DOHH2 (cell line): ENCODE measurements around the gene TRIM10.

ENCODE experiments used
- H3F3A ChIP-seq: fragments of 200-600 bp; sonication (generic), shearing (Covaris generic); 2 replicates; pipeline ENCODE4 v1.6.0; 2016; ENCODE audit warnings: antibody characterized with exemption, mild to moderate bottlenecking; ENCODE audit not compliant: control insufficient read depth, insufficient read depth
- H3K27ac ChIP-seq: fragments of 200-600 bp; sonication (generic); 2 replicates; pipeline ENCODE4 v1.5.1; 2014; ENCODE audit warnings: low read depth, mild to moderate bottlenecking, low read length, moderate library complexity
- H3K27me3 ChIP-seq: fragments of 200-600 bp; sonication (generic); 2 replicates; pipeline ENCODE4 v1.6.1; 2014; ENCODE audit warnings: mild to moderate bottlenecking, low read length, mixed read lengths; ENCODE audit not compliant: control insufficient read depth
- H3K36me3 ChIP-seq: fragments of 200-600 bp; sonication (generic); 2 replicates; pipeline ENCODE4 v1.6.1; 2014; ENCODE audit warnings: mild to moderate bottlenecking, low read length, moderate library complexity, mixed read lengths; ENCODE audit not compliant: control insufficient read depth
- H3K4me1 ChIP-seq: fragments of 200-600 bp; sonication (generic); 2 replicates; pipeline ENCODE4 v1.6.1; 2014; ENCODE audit warnings: mild to moderate bottlenecking, low read length, mixed read lengths; ENCODE audit not compliant: control insufficient read depth
- H3K4me2 ChIP-seq: fragments of 200-600 bp; sonication (generic); 2 replicates; pipeline ENCODE4 v1.6.0; 2014; ENCODE audit warnings: mild to moderate bottlenecking, low read length, moderate library complexity
- H3K4me3 ChIP-seq: fragments of 200-600 bp; sonication (generic); 2 replicates; pipeline ENCODE4 v1.5.1; 2014; ENCODE audit warnings: mild to moderate bottlenecking, low read length, mixed read lengths
- H3K79me2 ChIP-seq: fragments of 200-600 bp; sonication (generic); 2 replicates; pipeline ENCODE4 v1.6.1; 2014; ENCODE audit warnings: mild to moderate bottlenecking, low read length, mixed read lengths; ENCODE audit not compliant: control insufficient read depth
- H3K9me2 ChIP-seq: fragments of 200-600 bp; sonication (generic); replicated peaks from 2 replicates; pipeline ENCODE4 v1.6.1; 2014; ENCODE audit warnings: mild to moderate bottlenecking, low read length, mixed read lengths; ENCODE audit not compliant: control insufficient read depth
- H3K9me3 ChIP-seq: fragments of 200-600 bp; sonication (generic); 2 replicates; pipeline ENCODE4 v1.6.1; 2014; ENCODE audit warnings: antibody characterized with exemption, low read length, mixed read lengths; ENCODE audit not compliant: control insufficient read depth, insufficient read depth
- H4K20me1 ChIP-seq: fragments of 200-600 bp; sonication (generic); 2 replicates; pipeline ENCODE4 v1.6.0; 2014; ENCODE audit warnings: low read depth, mild to moderate bottlenecking, antibody characterized with exemption, low read length, moderate library complexity; ENCODE audit not compliant: control insufficient read depth, insufficient read depth
- EZH2phosphoT487 ChIP-seq: fragments of 200-600 bp; sonication (generic); IDR thresholded peaks from 2 replicates; pipeline ENCODE4 v1.6.1; 2017; ENCODE audit warnings: borderline replicate concordance, mild to moderate bottlenecking, antibody characterized with exemption, low read length, moderate library complexity, mixed read lengths
- TF ChIP-seq, protein P1 (sequence below): fragments of 200-600 bp; sonication (generic); IDR thresholded peaks from one replicate; pipeline ENCODE4 v1.5.1; 2014; ENCODE audit warnings: antibody characterized with exemption, mild to moderate bottlenecking, low read depth, low read length; ENCODE audit not compliant: poor library complexity, severe bottlenecking

The TRIM10 gene

DNA sequence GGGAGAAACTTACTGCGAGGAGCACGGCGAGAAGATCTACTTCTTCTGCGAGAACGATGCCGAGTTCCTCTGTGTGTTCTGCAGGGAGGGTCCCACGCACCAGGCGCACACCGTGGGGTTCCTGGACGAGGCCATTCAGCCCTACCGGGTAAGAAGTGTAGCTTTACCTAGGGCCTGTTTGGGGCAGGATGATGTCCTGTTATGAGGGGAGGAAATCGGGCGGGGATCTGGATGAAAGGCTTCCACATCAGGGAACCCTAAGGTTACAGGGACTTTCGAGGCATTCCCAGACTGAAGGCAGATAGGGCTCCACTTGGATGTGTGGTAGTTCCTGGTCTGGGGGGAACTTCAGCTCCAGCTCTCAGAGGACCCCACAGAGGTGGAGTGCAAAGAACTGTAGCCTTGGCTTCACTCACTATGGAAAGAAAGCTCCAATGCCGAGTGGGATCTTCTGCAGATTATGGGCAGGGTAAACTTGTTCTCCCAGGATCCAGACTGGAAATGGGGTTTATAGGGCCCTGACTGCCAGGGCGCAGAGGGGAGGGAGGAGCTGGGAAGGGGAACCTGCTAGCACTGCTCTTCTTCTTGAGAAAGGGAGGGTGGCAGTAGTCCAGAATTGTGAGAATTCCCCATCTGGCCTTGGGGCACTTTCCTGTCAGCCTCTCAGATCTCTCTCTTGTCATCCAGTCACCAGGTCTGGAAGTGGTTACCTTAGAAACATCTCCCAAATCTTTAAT lies 3.1 kb upstream of the TRIM10 start:
- no peaks in the 10 kb centered on the region for H3K79me2 ChIP-seq
- H3K4me3 ChIP-seq: no peak overlapping the region
- TF ChIP-seq EZH2phosphoT487: no peak
- TF ChIP-seq, protein P1, sequence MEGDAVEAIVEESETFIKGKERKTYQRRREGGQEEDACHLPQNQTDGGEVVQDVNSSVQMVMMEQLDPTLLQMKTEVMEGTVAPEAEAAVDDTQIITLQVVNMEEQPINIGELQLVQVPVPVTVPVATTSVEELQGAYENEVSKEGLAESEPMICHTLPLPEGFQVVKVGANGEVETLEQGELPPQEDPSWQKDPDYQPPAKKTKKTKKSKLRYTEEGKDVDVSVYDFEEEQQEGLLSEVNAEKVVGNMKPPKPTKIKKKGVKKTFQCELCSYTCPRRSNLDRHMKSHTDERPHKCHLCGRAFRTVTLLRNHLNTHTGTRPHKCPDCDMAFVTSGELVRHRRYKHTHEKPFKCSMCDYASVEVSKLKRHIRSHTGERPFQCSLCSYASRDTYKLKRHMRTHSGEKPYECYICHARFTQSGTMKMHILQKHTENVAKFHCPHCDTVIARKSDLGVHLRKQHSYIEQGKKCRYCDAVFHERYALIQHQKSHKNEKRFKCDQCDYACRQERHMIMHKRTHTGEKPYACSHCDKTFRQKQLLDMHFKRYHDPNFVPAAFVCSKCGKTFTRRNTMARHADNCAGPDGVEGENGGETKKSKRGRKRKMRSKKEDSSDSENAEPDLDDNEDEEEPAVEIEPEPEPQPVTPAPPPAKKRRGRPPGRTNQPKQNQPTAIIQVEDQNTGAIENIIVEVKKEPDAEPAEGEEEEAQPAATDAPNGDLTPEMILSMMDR: no peak
- H4K20me1 ChIP-seq: no peaks in the 10 kb centered on the region
- no peaks in the 10 kb centered on the region for H3F3A ChIP-seq
- H3K4me1 ChIP-seq: no peaks in the 10 kb centered on the region
- no peaks in the 10 kb centered on the region for H3K9me2 ChIP-seq
- no peak overlapping the region for H3K27ac ChIP-seq
- H3K9me3 ChIP-seq: no peaks in the 10 kb centered on the region
- peaks cover 31% of the 10 kb centered on the region for H3K27me3 ChIP-seq
- no peak overlapping the region for H3K4me2 ChIP-seq
- H3K36me3 ChIP-seq: no peaks in the 10 kb centered on the region

DNA sequence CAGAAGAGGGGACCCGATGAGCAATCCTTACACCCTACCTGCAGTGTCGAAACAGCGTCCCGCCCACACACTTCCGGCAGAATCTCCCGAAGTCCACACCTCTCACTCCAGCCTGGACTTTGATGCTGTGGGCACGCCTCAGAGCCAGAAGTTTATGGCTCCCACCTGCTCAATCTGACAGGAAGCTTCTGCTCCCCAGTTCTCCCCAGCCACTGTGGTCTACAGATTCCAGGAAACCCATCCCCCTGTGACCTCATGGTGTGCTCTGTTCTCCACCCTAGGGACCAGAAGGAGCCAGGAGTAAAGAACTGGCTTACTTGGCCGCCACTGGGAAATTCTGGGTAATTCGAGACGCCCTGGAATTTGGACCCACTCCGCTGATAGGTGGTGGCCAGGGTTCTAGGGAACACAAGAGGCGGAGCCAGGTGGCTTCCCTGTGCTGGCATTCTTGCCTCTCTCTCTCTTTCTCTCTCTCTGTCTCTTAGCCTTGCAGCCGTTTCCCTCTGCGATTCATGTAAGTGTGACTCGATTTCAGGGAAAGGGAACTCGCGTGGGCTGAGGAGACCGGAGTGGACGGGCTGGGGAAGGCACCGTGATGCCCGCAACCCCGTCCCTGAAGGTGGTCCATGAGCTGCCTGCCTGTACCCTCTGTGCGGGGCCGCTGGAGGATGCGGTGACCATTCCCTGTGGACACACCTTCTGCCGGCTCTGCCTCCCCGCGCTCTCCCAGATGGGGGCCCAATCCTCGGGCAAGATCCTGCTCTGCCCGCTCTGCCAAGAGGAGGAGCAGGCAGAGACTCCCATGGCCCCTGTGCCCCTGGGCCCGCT lies 2.3 kb upstream of the TRIM10 start, which contains the start of gene TRIM15:
Gene TRIM15, plus strand, starts transcription at position 457 of the 828 bp plus-strand sequence. Its CDS starts 139 bp downstream, at position 596.
- Histone ChIP-seq H4K20me1 (no peaks in the 10 kb centered on the region), H3K27ac (no peak within 1 kb of the TSS), H3K79me2 (no peaks in the 10 kb centered on the region), H3K4me1 (no peaks in the 10 kb centered on the region), H3K4me3 (no peak within 1 kb of the TSS), H3F3A (no peaks in the 10 kb centered on the region), H3K27me3 (peaks cover 30% of the 10 kb centered on the region), H3K36me3 (no peaks in the 10 kb centered on the region), H3K4me2 (no peak within 1 kb of the TSS), H3K9me3 (no peaks in the 10 kb centered on the region), H3K9me2 (no peaks in the 10 kb centered on the region)
- TF ChIP-seq EZH2phosphoT487: no peak
- TF ChIP-seq, protein P1: no peak

DNA sequence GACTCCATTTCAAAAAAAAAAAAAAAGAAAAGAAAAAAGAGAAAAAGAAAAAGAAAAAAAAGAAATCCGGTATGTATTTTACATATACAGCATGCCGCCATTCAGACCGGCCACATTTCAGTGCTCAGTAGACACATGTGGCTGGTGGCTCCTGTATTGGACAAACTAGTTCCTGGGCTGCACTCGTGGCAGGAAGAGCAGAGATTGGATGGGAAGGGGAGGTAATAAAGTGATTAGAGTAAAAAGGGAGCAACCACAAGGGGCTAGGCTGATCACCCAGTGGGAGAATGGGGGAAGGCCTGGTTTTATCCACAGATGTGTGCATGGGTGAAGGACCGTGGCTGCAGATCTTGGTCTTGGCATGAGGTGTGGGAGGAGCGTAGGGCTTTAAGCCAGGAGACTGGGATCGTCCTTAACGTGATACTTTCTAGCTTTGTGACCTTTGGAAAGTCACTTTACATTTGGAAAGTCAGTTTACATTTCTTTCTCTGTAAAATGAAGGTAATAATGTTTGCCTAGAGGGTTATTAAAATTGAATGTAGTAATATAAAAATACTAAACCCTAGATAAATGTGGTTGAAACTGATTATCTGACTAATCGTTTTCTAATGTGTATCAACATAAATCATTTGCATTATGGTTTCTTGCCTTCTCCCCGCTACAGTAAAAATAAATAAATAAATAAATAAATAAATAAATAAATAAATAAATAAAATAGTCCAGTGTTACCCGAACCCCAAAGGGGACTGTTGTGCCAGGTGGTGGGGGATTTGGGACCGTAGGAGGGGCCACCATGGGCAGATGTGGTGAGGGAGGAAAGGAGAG lies 1.5 kb upstream of the TRIM10 start:
- H3K9me3 ChIP-seq: no peaks in the 10 kb centered on the region
- peaks cover 26% of the 10 kb centered on the region for H3K27me3 ChIP-seq
- no peak overlapping the region for H3K27ac ChIP-seq
- H3K9me2 ChIP-seq: no peaks in the 10 kb centered on the region
- no peaks in the 10 kb centered on the region for H3K79me2 ChIP-seq
- no peak overlapping the region for H3K4me2 ChIP-seq
- H3K4me1 ChIP-seq: no peaks in the 10 kb centered on the region
- H3K36me3 ChIP-seq: no peaks in the 10 kb centered on the region
- H3K4me3 ChIP-seq: no peak overlapping the region
- no peaks in the 10 kb centered on the region for H4K20me1 ChIP-seq
- TF ChIP-seq, protein P1: no peak
- TF ChIP-seq EZH2phosphoT487: no peak
- no peaks in the 10 kb centered on the region for H3F3A ChIP-seq
